Fibroblast of the conjunctiva (primary cell): ENCODE data around the gene THBS2.

Experiments used
- DNase-seq: peaks from one replicate; pipeline ENCODE4 v3.0.0-alpha.2; 2010; ENCODE audit warnings: low read depth

THBS2 gene

GRCh38 chr6:169249057-169249456 lies 4.6 kb downstream of the THBS2 start:
- DNase-seq, result no peak

GRCh38 chr6:169248521-169248971 lies 5.1 kb downstream of the THBS2 start:
- DNase-seq, result no peak

- no peak for DNase-seq
These were observed 5.7 kb downstream of the THBS2 start for GRCh38 chr6:169247991-169248390.

GRCh38 chr6:169247419-169247818 lies 6.2 kb downstream of the THBS2 start:
- DNase-seq, result no peak

- no peak for DNase-seq
These were observed 7.2 kb downstream of the THBS2 start for GRCh38 chr6:169246445-169246844.

GRCh38 chr6:169244684-169245383 lies 8.8 kb downstream of the THBS2 start:
- no peak for DNase-seq

GRCh38 chr6:169243661-169244060 lies 10.0 kb downstream of the THBS2 start:
- no peak for DNase-seq

GRCh38 chr6:169243186-169243585 lies 10.5 kb downstream of the THBS2 start:
- DNase-seq, result no peak

- DNase-seq, result no peak
These were observed 11.8 kb downstream of the THBS2 start for GRCh38 chr6:169241688-169242350.

- no peak for DNase-seq
These were observed 12.9 kb downstream of the THBS2 start for GRCh38 chr6:169240591-169241390.

- DNase-seq, result no peak
These were observed 13.5 kb downstream of the THBS2 start for GRCh38 chr6:169240125-169240524.

GRCh38 chr6:169239181-169239580 lies 14.5 kb downstream of the THBS2 start:
- no peak for DNase-seq

GRCh38 chr6:169238766-169239165 lies 14.9 kb downstream of the THBS2 start:
- no peak for DNase-seq

GRCh38 chr6:169237496-169238134 lies 16.0 kb downstream of the THBS2 start:
- no peak for DNase-seq

- no peak for DNase-seq
These were observed 16.7 kb downstream of the THBS2 start for GRCh38 chr6:169236988-169237387.

- no peak for DNase-seq
These were observed 17.1 kb downstream of the THBS2 start for GRCh38 chr6:169236545-169236944.

- no peak for DNase-seq
These were observed 18.4 kb downstream of the THBS2 start for GRCh38 chr6:169235286-169235685.

- no peak for DNase-seq
These were observed 19.0 kb downstream of the THBS2 start for GRCh38 chr6:169234634-169235033.

- DNase-seq, result no peak
These were observed 19.8 kb downstream of the THBS2 start for GRCh38 chr6:169233832-169234231.

GRCh38 chr6:169233181-169233580 lies 20.5 kb downstream of the THBS2 start:
- no peak for DNase-seq

- DNase-seq, result no peak
These were observed 21.1 kb downstream of the THBS2 start for GRCh38 chr6:169232507-169232931.

- no peak for DNase-seq
These were observed 21.7 kb downstream of the THBS2 start for GRCh38 chr6:169231790-169232506.
